ENCODE data around the gene SCYGR2. TPM values are rescaled to one million over a fixed set of nuclear protein-coding genes. Genes with fewer than 3 reads are reported as not detected.

The SCYGR2 gene
- total RNA-seq, 3 donors from 2014 or later: not detected

DNA sequence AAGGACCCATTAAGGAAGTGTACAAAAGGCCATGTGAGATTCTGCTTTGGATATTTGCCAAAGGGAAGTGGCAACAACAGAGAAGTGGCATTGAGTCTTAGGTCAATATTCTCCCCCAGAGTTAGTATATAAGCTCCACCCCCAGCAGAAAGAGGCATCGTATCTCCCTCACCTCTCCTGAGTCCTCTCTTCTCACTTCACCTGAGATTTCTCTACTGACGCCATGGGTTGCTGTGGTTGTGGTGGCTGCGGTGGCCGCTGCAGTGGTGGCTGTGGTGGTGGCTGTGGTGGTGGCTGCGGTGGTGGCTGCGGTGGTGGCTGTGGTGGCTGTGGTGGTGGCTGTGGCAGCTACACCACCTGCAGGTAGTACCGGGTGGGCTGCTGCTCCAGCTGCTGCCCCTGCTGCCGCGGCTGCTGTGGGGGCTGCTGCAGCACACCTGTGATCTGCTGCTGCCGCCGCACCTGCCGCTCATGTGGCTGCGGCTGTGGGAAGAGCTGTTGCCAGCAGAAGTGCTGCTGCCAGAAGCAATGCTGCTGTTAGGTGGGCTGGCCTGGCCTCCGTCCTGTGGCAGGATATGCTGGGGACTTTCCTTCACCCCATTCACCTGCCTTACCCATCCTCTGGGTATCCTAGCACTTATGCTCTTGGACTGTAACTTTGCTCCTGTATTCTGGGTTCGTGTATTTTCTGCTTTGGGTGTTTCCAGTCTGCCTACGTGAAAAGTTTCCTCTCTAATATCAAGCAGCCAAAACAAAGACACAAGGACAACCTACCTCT, 10.1 kb downstream of the SCYGR2 start:
- Histone ChIP-seq H3K27ac (no peak overlapping the region), H3K36me3 (no peaks in the 10 kb centered on the region), H3K9me3 (no peaks in the 10 kb centered on the region), H3K27me3 (no peaks in the 10 kb centered on the region), H3K4me1 (no peaks in the 10 kb centered on the region), H3K4me3 (no peak overlapping the region)
- DNase-seq (ENCODE audit: low spot score in 2 of 2): no peak
- intact Hi-C loops (cut with DNase I; ENCODE audit: low total_unique reads): no loop called here
- TF ChIP-seq POLR2AphosphoS5 (IDR thresholded peaks at IDR 0.05) (no peak), POLR2A (IDR thresholded peaks at IDR 0.05) (no peak)
- TF ChIP-seq, protein P1, sequence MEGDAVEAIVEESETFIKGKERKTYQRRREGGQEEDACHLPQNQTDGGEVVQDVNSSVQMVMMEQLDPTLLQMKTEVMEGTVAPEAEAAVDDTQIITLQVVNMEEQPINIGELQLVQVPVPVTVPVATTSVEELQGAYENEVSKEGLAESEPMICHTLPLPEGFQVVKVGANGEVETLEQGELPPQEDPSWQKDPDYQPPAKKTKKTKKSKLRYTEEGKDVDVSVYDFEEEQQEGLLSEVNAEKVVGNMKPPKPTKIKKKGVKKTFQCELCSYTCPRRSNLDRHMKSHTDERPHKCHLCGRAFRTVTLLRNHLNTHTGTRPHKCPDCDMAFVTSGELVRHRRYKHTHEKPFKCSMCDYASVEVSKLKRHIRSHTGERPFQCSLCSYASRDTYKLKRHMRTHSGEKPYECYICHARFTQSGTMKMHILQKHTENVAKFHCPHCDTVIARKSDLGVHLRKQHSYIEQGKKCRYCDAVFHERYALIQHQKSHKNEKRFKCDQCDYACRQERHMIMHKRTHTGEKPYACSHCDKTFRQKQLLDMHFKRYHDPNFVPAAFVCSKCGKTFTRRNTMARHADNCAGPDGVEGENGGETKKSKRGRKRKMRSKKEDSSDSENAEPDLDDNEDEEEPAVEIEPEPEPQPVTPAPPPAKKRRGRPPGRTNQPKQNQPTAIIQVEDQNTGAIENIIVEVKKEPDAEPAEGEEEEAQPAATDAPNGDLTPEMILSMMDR (IDR thresholded peaks at IDR 0.05): no peak

DNA sequence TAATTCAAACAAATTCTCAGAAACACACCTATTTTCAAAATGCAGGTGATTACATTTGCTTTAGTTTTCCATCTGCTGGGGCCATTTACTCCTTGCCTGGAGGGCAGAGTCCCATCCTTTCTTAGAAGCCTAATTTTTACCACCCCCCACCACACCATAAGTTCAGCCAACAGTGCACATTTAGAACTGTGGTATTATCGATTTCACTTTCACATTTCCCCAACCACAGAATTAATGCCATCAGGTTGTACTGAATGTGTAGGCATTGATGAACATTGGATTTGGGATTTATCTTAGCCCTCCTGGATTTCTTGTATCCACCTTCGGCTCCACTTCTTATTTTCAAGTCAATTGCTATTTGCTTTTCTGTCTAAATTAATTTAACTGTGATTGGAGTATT, 11.4 kb downstream of the SCYGR2 start:
- no peak for DNase-seq (ENCODE audit: low spot score in 2 of 2)
- H3K9me3 ChIP-seq: no peaks in the 10 kb centered on the region
- no peaks in the 10 kb centered on the region for H3K4me1 ChIP-seq
- H3K27ac ChIP-seq: no peak overlapping the region
- no peaks in the 10 kb centered on the region for H3K36me3 ChIP-seq
- no peak for TF ChIP-seq POLR2AphosphoS5 (IDR thresholded peaks at IDR 0.05)
- TF ChIP-seq, protein P1 (IDR thresholded peaks at IDR 0.05): no peak
- no peak for TF ChIP-seq POLR2A (IDR thresholded peaks at IDR 0.05)
- intact Hi-C loops (cut with DNase I; ENCODE audit: low total_unique reads): no loop called here
- no peak overlapping the region for H3K4me3 ChIP-seq
- no peaks in the 10 kb centered on the region for H3K27me3 ChIP-seq

DNA sequence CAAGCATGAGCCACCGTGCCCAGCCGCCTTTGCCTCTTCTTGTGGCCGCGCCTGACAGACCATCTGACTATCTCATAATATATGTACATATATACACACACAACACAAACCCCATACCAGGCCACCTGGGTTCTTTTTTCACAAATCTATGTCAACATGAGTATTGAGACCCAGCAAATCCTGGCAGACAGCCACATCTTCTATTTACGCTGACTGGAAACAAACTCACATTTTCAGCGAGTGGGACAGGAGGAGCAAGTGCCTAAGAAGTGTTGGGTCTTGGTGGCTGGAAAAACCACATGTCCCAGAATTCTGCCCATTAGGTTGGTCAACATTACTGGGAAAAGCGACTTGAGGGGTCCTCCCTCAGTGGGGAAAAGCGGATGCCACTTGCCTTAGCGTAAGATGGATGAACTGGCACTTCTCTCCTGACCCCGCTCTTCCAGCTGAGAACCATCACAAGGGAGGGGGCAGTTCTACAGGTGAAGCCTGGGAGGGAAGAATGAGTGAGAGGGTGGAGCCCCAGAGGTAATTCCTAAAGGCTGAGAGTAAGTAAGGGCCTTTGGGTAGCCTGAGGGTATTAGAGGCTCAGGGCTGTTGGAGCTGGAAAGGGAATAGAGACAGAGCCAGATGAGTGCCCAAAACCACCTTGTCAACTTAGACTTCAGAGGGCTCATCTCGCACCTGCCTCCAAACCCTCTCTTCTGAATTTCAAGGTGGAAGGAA, 14.0 kb downstream of the SCYGR2 start:
- Histone ChIP-seq H3K27ac (no peak overlapping the region), H3K36me3 (no peaks in the 10 kb centered on the region), H3K4me1 (no peaks in the 10 kb centered on the region), H3K27me3 (peaks cover 0 to 7% of the 10 kb centered on the region in 2 donors), H3K9me3 (no peaks in the 10 kb centered on the region), H3K4me3 (no peak overlapping the region)
- intact Hi-C loops (cut with DNase I; ENCODE audit: low total_unique reads): no loop called here
- TF ChIP-seq, protein P1 (IDR thresholded peaks at IDR 0.05): no peak
- TF ChIP-seq POLR2AphosphoS5 (IDR thresholded peaks at IDR 0.05) (no peak), POLR2A (IDR thresholded peaks at IDR 0.05) (no peak)
- no peak for DNase-seq (ENCODE audit: low spot score in 2 of 2)

DNA sequence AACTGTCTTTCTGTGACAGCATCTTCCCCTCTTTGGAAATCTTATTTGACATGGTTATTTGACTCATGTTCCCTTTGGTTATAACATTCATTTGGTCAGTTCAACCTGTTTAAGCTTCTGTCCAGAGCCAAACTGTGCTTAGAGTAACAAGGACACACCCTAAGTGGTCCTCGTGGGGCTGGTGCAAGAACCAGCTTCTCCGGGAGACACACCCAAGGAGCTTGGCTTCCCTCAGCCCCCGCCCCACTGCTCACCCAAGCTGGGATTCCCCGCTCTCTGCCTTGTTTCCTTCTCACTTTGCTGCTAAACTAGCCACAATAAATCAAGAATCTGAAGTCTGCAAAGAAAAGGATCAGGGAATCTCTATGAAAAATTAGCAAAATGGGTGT, 14.6 kb downstream of the SCYGR2 start:
- Histone ChIP-seq H3K4me1 (no peaks in the 10 kb centered on the region), H3K27ac (no peak overlapping the region), H3K9me3 (no peaks in the 10 kb centered on the region), H3K27me3 (peaks cover 0 to 7% of the 10 kb centered on the region in 2 donors), H3K4me3 (no peak overlapping the region), H3K36me3 (no peaks in the 10 kb centered on the region)
- intact Hi-C loops (cut with DNase I; ENCODE audit: low total_unique reads): no loop called here
- DNase-seq (ENCODE audit: low spot score in 2 of 2): no peak
- TF ChIP-seq POLR2A (IDR thresholded peaks at IDR 0.05) (no peak), POLR2AphosphoS5 (IDR thresholded peaks at IDR 0.05) (no peak)
- TF ChIP-seq, protein P1 (IDR thresholded peaks at IDR 0.05): no peak

DNA sequence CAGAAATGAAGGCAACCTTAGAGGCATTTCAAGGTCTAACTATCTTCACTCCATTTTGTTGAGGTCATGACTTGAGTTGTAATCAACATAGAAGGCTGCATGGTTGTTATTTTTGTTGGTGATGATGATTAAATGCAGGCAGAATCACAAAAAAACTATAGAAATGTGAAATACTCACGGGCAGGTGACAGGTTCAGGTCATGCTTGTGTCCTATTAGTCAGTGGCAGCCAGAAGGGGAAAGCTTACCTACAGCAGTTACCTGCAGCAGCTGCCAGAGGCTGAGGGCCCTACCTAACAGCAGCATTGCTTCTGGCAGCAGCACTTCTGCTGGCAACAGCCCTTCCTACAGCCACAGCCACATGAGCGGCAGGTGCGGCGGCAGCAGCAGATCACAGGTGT, 15.6 kb downstream of the SCYGR2 start:
- DNase-seq (ENCODE audit: low spot score in 2 of 2): no peak
- peaks cover 0 to 7% of the 10 kb centered on the region in 2 donors for H3K27me3 ChIP-seq
- H3K36me3 ChIP-seq: no peaks in the 10 kb centered on the region
- no peaks in the 10 kb centered on the region for H3K9me3 ChIP-seq
- no peaks in the 10 kb centered on the region for H3K4me1 ChIP-seq
- no peak overlapping the region for H3K4me3 ChIP-seq
- intact Hi-C loops (cut with DNase I; ENCODE audit: low total_unique reads): no loop called here
- TF ChIP-seq POLR2A (IDR thresholded peaks at IDR 0.05) (no peak), POLR2AphosphoS5 (IDR thresholded peaks at IDR 0.05) (no peak)
- TF ChIP-seq, protein P1 (IDR thresholded peaks at IDR 0.05): no peak
- H3K27ac ChIP-seq: no peak overlapping the region

All from breast epithelium (tissue), 4 donors.